H1 (cell line): ENCODE data around the gene ATG5. TPM values are rescaled to one million over a fixed set of nuclear protein-coding genes. Genes with fewer than 3 reads are reported as not detected.

ENCODE experiments used
- CTCF ChIA-PET: fragments of 300-600 bp; sonication (Branson Sonifier 250); formaldehyde crosslinking; loops from one replicate; lab custom pipeline; 2021; ENCODE audit not compliant: partially characterized antibody; lab: Charles Lee
- POLR2A ChIA-PET: fragments of 300-600 bp; sonication (Branson Sonifier 250); formaldehyde crosslinking; loops from one replicate; lab custom pipeline; 2021; ENCODE audit warnings: inconsistent platforms; ENCODE audit not compliant: partially characterized antibody; lab: Charles Lee
- DNase-seq, 2 experiments: peaks; one replicate each; pipeline versions ENCODE4 v3.0.0 to v3.0.0-alpha.2; 2010 to 2022; ENCODE audit warnings: low spot score in 2 of 2, low read depth in 1 of 2, mixed read lengths in 1 of 2
- FAIRE-seq: peaks from 2 replicates; lab custom pipeline; 2011; peaks lifted over from hg19 to GRCh38; lab: Jason Lieb, UNC
- H2AFZ ChIP-seq: 2 replicates; pipeline ENCODE4 v1.8.1; 2012; ENCODE audit warnings: low read length, inconsistent platforms
- H2AK5ac ChIP-seq: 2 replicates; pipeline ENCODE4 v1.6.1; 2013; ENCODE audit warnings: low read depth, low read length
- H2BK120ac ChIP-seq: replicated peaks from 2 replicates; pipeline ENCODE3; 2013; ENCODE audit warnings: low read depth, low read length, inconsistent platforms
- H2BK12ac ChIP-seq: 2 replicates; pipeline ENCODE4 v1.6.1; 2013; ENCODE audit warnings: low read depth, low read length
- H2BK15ac ChIP-seq: 2 replicates; pipeline ENCODE4 v1.6.1; 2013; ENCODE audit warnings: low read length
- H2BK20ac ChIP-seq: 2 replicates; pipeline ENCODE4 v1.6.1; 2013; ENCODE audit warnings: low read length
- H2BK5ac ChIP-seq: 2 replicates; pipeline ENCODE4 v1.6.1; 2013; ENCODE audit warnings: low read depth, low read length
- H3K14ac ChIP-seq: 2 replicates; pipeline ENCODE4 v1.6.1; 2013; ENCODE audit warnings: inconsistent platforms; ENCODE audit not compliant: insufficient read length
- H3K18ac ChIP-seq: 2 replicates; pipeline ENCODE4 v1.6.1; 2013; ENCODE audit warnings: low read length; ENCODE audit errors: extremely low read depth
- H3K23ac ChIP-seq: 2 replicates; pipeline ENCODE4 v1.6.1; 2013; ENCODE audit warnings: inconsistent platforms; ENCODE audit not compliant: insufficient read length
- H3K23me2 ChIP-seq: 2 replicates; pipeline ENCODE4 v1.6.1; 2013; ENCODE audit warnings: low read depth, low read length
- H3K27ac ChIP-seq: 2 replicates; pipeline ENCODE4 v1.6.1; 2011; ENCODE audit warnings: low read depth, low read length, inconsistent platforms
- H3K27me3 ChIP-seq, 4 experiments: replicated peaks in 1 of 4; 1 replicate in 1 of 4; 2 replicates in 3 of 4; pipeline versions ENCODE4 v1.6.1 to v1.8.1; 2011 to 2013; ENCODE audit warnings: low read length in 3 of 4, mild to moderate bottlenecking in 3 of 4, inconsistent platforms in 2 of 4, mixed read lengths in 2 of 4, moderate library complexity in 1 of 4; ENCODE audit not compliant: control insufficient read depth in 3 of 4, insufficient read depth in 3 of 4; ENCODE audit errors: extremely low read depth in 1 of 4
- H3K36me3 ChIP-seq, 4 experiments: 2 replicates each; pipeline versions ENCODE4 v1.6.1 to v1.8.1; 2011 to 2013; ENCODE audit warnings: mild to moderate bottlenecking in 4 of 4, low read length in 3 of 4, moderate library complexity in 2 of 4, control low read depth in 1 of 4, inconsistent platforms in 1 of 4; ENCODE audit not compliant: insufficient read depth in 4 of 4, control insufficient read depth in 2 of 4
- H3K4ac ChIP-seq: replicated peaks from 2 replicates; pipeline ENCODE3; 2013; ENCODE audit warnings: low read length, low read depth, mixed read lengths, inconsistent platforms; ENCODE audit not compliant: insufficient read length
- H3K4me1 ChIP-seq, 4 experiments: replicated peaks in 1 of 4; 1 replicate in 1 of 4; 2 replicates in 3 of 4; pipeline versions ENCODE4 v1.6.1 to v1.8.1; 2011 to 2013; ENCODE audit warnings: low read length in 3 of 4, inconsistent platforms in 2 of 4, mixed read lengths in 1 of 4; ENCODE audit not compliant: insufficient read depth in 4 of 4, control insufficient read depth in 3 of 4
- H3K4me2 ChIP-seq, 2 experiments: 2 replicates each; pipeline versions ENCODE4 v1.6.1 to v1.8.1; 2011 to 2013; ENCODE audit warnings: low read depth in 2 of 2, low read length in 2 of 2, control low read depth in 1 of 2, inconsistent platforms in 1 of 2, mild to moderate bottlenecking in 1 of 2; ENCODE audit not compliant: insufficient read depth in 1 of 2
- H3K4me3 ChIP-seq, 4 experiments: fragments of 200-600, 300-600 bp in 1 of 4; sonication (generic), shearing (Covaris generic), sonication (Bioruptor Twin) in 1 of 4; 2 replicates each; pipeline versions ENCODE4 v1.5.1 to v1.8.1; 2011 to 2016; ENCODE audit warnings: low read length in 4 of 4, low read depth in 3 of 4, control low read depth in 2 of 4, inconsistent platforms in 2 of 4, mild to moderate bottlenecking in 2 of 4, mixed read lengths in 1 of 4, moderate library complexity in 1 of 4; ENCODE audit not compliant: insufficient read depth in 2 of 4; ENCODE audit errors: extremely low read depth in 1 of 4
- H3K56ac ChIP-seq: replicated peaks from 2 replicates; pipeline ENCODE3; 2013; ENCODE audit warnings: low read depth, mild to moderate bottlenecking, mixed read lengths, low read length, inconsistent platforms; ENCODE audit not compliant: insufficient read length
- H3K79me1 ChIP-seq: 2 replicates; pipeline ENCODE4 v1.6.1; 2013; ENCODE audit warnings: low read depth, low read length, control low read depth
- H3K79me2 ChIP-seq, 2 experiments: 2 replicates each; pipeline versions ENCODE4 v1.6.1 to v1.8.1; 2012 to 2013; ENCODE audit warnings: low read length in 2 of 2, mild to moderate bottlenecking in 2 of 2, inconsistent platforms in 1 of 2; ENCODE audit not compliant: insufficient read depth in 2 of 2, control insufficient read depth in 1 of 2
- H3K9ac ChIP-seq, 4 experiments: replicated peaks in 1 of 4; 1 replicate in 1 of 4; 2 replicates in 3 of 4; pipeline versions ENCODE4 v1.6.1 to v1.8.1; 2011 to 2013; ENCODE audit warnings: low read depth in 3 of 4, low read length in 3 of 4, control low read depth in 2 of 4, mild to moderate bottlenecking in 2 of 4, moderate library complexity in 2 of 4, inconsistent platforms in 1 of 4; ENCODE audit errors: extremely low read depth in 1 of 4
- H3K9me3 ChIP-seq, 2 experiments: 2 replicates each; pipeline versions ENCODE4 v1.6.1 to v1.8.1; 2012 to 2013; ENCODE audit warnings: mild to moderate bottlenecking in 2 of 2, moderate library complexity in 2 of 2, control low read depth in 1 of 2, inconsistent platforms in 1 of 2, low read depth in 1 of 2, low read length in 1 of 2, mixed read lengths in 1 of 2; ENCODE audit not compliant: insufficient read depth in 2 of 2
- H4K20me1 ChIP-seq, 2 experiments: replicated peaks in 1 of 2; 2 replicates each; pipeline versions ENCODE3 to v1.8.1; 2011 to 2013; ENCODE audit warnings: inconsistent platforms in 2 of 2, low read length in 2 of 2, mild to moderate bottlenecking in 1 of 2; ENCODE audit not compliant: insufficient read depth in 2 of 2, control insufficient read depth in 1 of 2
- H4K5ac ChIP-seq: 2 replicates; pipeline ENCODE4 v1.6.1; 2013; ENCODE audit warnings: low read length, low read depth, mixed read lengths, inconsistent platforms; ENCODE audit not compliant: insufficient read length
- H4K8ac ChIP-seq: 2 replicates; pipeline ENCODE4 v1.8.0; 2013; ENCODE audit warnings: mild to moderate bottlenecking, moderate library complexity, low read length, inconsistent platforms; ENCODE audit not compliant: insufficient read depth; ENCODE audit errors: extremely low read depth
- H4K91ac ChIP-seq: replicated peaks from 2 replicates; pipeline ENCODE3; 2013; ENCODE audit warnings: low read length, mixed read lengths, inconsistent platforms; ENCODE audit not compliant: insufficient read length
- CBX8 ChIP-seq: fragments of 300-800, 300-1000 bp; sonication (generic); IDR thresholded peaks from 2 replicates; pipeline ENCODE4 v1.7.1; 2016; ENCODE audit warnings: low read depth, low read length, borderline replicate concordance
- CTBP2 ChIP-seq: IDR thresholded peaks from 2 replicates; pipeline ENCODE4 v1.7.0; 2011; ENCODE audit warnings: borderline replicate concordance, mild to moderate bottlenecking, moderate library complexity, mixed read lengths, low read length; ENCODE audit not compliant: insufficient read depth, insufficient read length
- E2F6 ChIP-seq: IDR thresholded peaks from 2 replicates; pipeline ENCODE4 v1.6.1; 2012; ENCODE audit warnings: inconsistent platforms
- FOSL1 ChIP-seq: IDR thresholded peaks from 2 replicates; pipeline ENCODE4 v1.6.1; 2011; ENCODE audit warnings: mild to moderate bottlenecking, low read depth, low read length, moderate library complexity; ENCODE audit not compliant: insufficient read depth
- RAD21 ChIP-seq, 2 experiments: IDR thresholded peaks in 1 of 2; conservative IDR thresholded peaks in 1 of 2; 2 replicates each; pipeline ENCODE4 v1.6.1; 2011; ENCODE audit warnings: low read depth in 2 of 2, low read length in 2 of 2, improper control_type of control experiment in 1 of 2, inconsistent platforms in 1 of 2, mild to moderate bottlenecking in 1 of 2, moderate library complexity in 1 of 2
- RXRA ChIP-seq: IDR thresholded peaks from 2 replicates; pipeline ENCODE4 v1.6.1; 2011; ENCODE audit warnings: low read depth, mild to moderate bottlenecking, low read length, moderate library complexity; ENCODE audit not compliant: insufficient read depth
- WGBS, 2 experiments: shearing (Covaris generic) in 1 of 2; methylation state at CpG; one replicate each; pipeline versions ENCODE4 v1.1.6 to v1.1.7; 2013 to 2015; ENCODE audit warnings: low lambda C conversion rate in 2 of 2, mixed read lengths in 2 of 2, inconsistent platforms in 1 of 2, low coverage in 1 of 2, missing lambda C conversion rate in 1 of 2; ENCODE audit not compliant: insufficient replicate concordance in 2 of 2, insufficient coverage in 1 of 2, insufficient read length in 1 of 2; ENCODE audit errors: extremely low coverage in 1 of 2, missing lambda C conversion rate in 1 of 2; 5-methylcytosine and 5-hydroxymethylcytosine counted together
- polyA plus RNA-seq, 7 experiments: library from polyadenylated mRNA; depleted of rRNA in 3 of 7; stranded (reverse) in 5 of 7; unstranded in 2 of 7; fragments of >200 nt in 5 of 7; fragments of 200-250 nt in 2 of 7; gene quantifications; 1 replicate in 5 of 7; 2 replicates in 1 of 7; 4 replicates in 1 of 7; pipeline versions ENCODE4 v1.2.1 to v1.2.3, GENCODE V29; 2011 to 2013; ENCODE audit warnings: missing spikeins in 2 of 7, mixed read lengths in 2 of 7
- total RNA-seq: library from RNA; stranded (reverse); fragmentation: NEBNext Ultra II Directional; extraction: Animal tissue kit (Norgen Biotek cat#: 25700); gene quantifications from 2 replicates; pipeline ENCODE4 v1.2.1, GENCODE V29; 2021

The ATG5 gene
- total and polyA plus RNA-seq, 2 of the 8 experiments (the other 6 are each of a cell fraction or from before 2014, with no cell fraction given) = 18.2 to 39.0 TPM

- H3K27ac ChIP-seq = no peak overlapping the region
- H2AK5ac ChIP-seq = no peak overlapping the region
- no peak overlapping the region for H2BK5ac ChIP-seq
- H4K91ac ChIP-seq = no peak overlapping the region
- H3K4me3 ChIP-seq = no peak overlapping the region
- no peak overlapping the region for H2BK12ac ChIP-seq
- no peak overlapping the region for H4K5ac ChIP-seq
- 97% methylated on average over 1 of the region's 1 CpG; no CpG with 5 or more reads in 1 of the 2 experiments for WGBS, 2 experiments
- H3K4me1 ChIP-seq = no peaks in the 10 kb centered on the region
- H2BK120ac ChIP-seq = no peak overlapping the region
- H3K18ac ChIP-seq = no peak overlapping the region
- no peak overlapping the region for H4K8ac ChIP-seq
- no peak for DNase-seq
- ChIA-PET CTCF (no interaction called here), POLR2A (no interaction called here)
- H3K36me3 ChIP-seq = peaks cover 0 to 18% (median 3%) of the 10 kb centered on the region in 4 experiments; a peak in 3 of 8 replicates
- no peak overlapping the region for H3K4me2 ChIP-seq
- FAIRE-seq = no peak
- H2BK15ac ChIP-seq = no peak overlapping the region
- no peak overlapping the region for H3K9ac ChIP-seq
- H4K20me1 ChIP-seq = peaks cover 0 to 2% of the 10 kb centered on the region in 2 experiments
- no peak overlapping the region for H3K56ac ChIP-seq
- H3K4ac ChIP-seq = no peak overlapping the region
- no peaks in the 10 kb centered on the region for H3K79me1 ChIP-seq
- H2AFZ ChIP-seq = no peak overlapping the region
- H3K23ac ChIP-seq = no peak overlapping the region
- no peaks in the 10 kb centered on the region for H3K23me2 ChIP-seq
- no peak overlapping the region for H2BK20ac ChIP-seq
- no peaks in the 10 kb centered on the region for H3K27me3 ChIP-seq
- no peak overlapping the region for H3K14ac ChIP-seq
- H3K79me2 ChIP-seq = no peaks in the 10 kb centered on the region
- H3K9me3 ChIP-seq = peaks cover 9% of the 10 kb centered on the region in 2 experiments; a peak in 2 of 4 replicates
- no peak for TF ChIP-seq E2F6
- no peak for TF ChIP-seq CBX8
- TF ChIP-seq FOSL1 = no peak
- TF ChIP-seq CTBP2 = no peak
- TF ChIP-seq RAD21 (IDR thresholded peaks at IDR 0.05 in 1 of 2, conservative IDR thresholded peaks at IDR 0.05 in 1 of 2; ENCODE audit: low read depth in 2 of 2, low read length in 2 of 2) = no peak
- TF ChIP-seq RXRA = no peak
Measured at GRCh38 chr6:106237286-106237685, 88.3 kb downstream of the ATG5 start.
